Cardiac fibroblast (primary cell): Measurements from ENCODE around the gene FXYD2.

Experiments
- DNase-seq, 2 donors: peaks; one replicate each; pipeline versions ENCODE4 v3.0.0 to v3.0.0-alpha.2; 2010; ENCODE audit warnings: low read depth in 2 of 2
- H3K4me3 ChIP-seq, 2 donors: replicated peaks in 1 of 2; 1 replicate in 1 of 2; 2 replicates in 1 of 2; pipeline ENCODE4 v1.5.1; 2011; ENCODE audit warnings: low read depth in 2 of 2, low read length in 2 of 2, mild to moderate bottlenecking in 2 of 2, moderate library complexity in 1 of 2
- TF ChIP-seq, protein P1 (sequence below): IDR thresholded peaks from one replicate; pipeline ENCODE4 v1.5.1; 2011; ENCODE audit warnings: low read depth, mild to moderate bottlenecking, low read length, inconsistent platforms

FXYD2 gene

GRCh38 chr11:117826190-117826570, 1.6 kb upstream of the FXYD2 start:
- H3K4me3 ChIP-seq = no peak overlapping the region
- TF ChIP-seq, protein P1, sequence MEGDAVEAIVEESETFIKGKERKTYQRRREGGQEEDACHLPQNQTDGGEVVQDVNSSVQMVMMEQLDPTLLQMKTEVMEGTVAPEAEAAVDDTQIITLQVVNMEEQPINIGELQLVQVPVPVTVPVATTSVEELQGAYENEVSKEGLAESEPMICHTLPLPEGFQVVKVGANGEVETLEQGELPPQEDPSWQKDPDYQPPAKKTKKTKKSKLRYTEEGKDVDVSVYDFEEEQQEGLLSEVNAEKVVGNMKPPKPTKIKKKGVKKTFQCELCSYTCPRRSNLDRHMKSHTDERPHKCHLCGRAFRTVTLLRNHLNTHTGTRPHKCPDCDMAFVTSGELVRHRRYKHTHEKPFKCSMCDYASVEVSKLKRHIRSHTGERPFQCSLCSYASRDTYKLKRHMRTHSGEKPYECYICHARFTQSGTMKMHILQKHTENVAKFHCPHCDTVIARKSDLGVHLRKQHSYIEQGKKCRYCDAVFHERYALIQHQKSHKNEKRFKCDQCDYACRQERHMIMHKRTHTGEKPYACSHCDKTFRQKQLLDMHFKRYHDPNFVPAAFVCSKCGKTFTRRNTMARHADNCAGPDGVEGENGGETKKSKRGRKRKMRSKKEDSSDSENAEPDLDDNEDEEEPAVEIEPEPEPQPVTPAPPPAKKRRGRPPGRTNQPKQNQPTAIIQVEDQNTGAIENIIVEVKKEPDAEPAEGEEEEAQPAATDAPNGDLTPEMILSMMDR = no peak
- DNase-seq = no peak

GRCh38 chr11:117825538-117826189, 1.1 kb upstream of the FXYD2 start:
- H3K4me3 ChIP-seq = no peak overlapping the region
- no peak for DNase-seq
- TF ChIP-seq, protein P1 = no peak

- TF ChIP-seq, protein P1 = no peak
- peak; percentile 49 to 86 for DNase-seq
- H3K4me3 ChIP-seq = no peak overlapping the region
Observed at GRCh38 chr11:117823946-117824420, 561 bp downstream of the FXYD2 start.

- TF ChIP-seq, protein P1 = peak; percentile 17
- DNase-seq = no peak
- no peak overlapping the region for H3K4me3 ChIP-seq
Observed at GRCh38 chr11:117823294-117823945, 1.1 kb downstream of the FXYD2 start.

- TF ChIP-seq, protein P1 = peak; percentile 53
- peak in 1 of 2 donors; percentile 25 for DNase-seq
- H3K4me3 ChIP-seq = no peak overlapping the region
Observed at GRCh38 chr11:117822074-117823033, 2.2 kb downstream of the FXYD2 start.

- TF ChIP-seq, protein P1 = no peak
- DNase-seq = no peak
- no peak overlapping the region for H3K4me3 ChIP-seq
Observed at GRCh38 chr11:117821431-117821830, 3.1 kb downstream of the FXYD2 start.
